Measurements from ENCODE around the gene ATG7.

ATG7 gene

DNA sequence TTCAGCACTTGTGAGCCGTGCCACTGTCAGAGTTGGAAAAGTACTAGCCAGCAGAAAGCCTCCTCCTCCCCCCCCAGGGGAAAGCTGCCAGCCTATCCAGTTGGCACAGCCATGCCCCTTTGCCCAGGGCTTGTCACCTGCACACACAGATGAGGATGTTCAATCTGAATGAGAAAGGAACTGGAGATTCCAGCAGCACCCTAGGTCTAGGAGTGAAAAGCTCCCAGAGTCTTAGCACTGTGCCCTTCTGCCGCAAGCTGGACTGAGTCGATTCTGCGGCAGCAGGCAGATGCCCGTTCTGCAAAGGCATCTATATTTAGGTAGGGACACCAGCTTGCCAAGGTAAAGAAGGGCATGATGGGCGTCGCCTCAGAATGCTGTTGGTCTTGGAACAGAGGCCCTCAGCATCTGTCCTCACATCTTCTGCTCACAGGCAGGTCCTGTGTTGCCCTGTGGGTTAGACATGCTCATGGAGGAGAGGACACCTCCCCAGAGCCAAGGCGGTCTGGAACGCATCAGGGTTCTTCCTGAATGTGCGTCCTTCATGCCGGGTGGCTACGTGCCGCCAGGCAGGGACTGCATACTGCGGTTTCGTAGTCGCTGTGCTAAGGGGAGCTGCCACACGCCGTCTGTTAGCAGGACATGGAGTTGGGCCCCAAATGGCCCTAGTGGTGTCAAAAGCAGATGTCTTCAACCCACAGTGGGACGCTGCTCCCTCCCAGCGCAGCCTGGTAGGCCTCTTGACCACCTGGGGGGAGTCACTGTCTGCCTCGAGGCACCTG lies 262.0 kb downstream of the ATG7 start:
- no peak for DNase-seq (ENCODE audit: extremely low read depth, low read depth)
- TF ChIP-seq, protein P1, sequence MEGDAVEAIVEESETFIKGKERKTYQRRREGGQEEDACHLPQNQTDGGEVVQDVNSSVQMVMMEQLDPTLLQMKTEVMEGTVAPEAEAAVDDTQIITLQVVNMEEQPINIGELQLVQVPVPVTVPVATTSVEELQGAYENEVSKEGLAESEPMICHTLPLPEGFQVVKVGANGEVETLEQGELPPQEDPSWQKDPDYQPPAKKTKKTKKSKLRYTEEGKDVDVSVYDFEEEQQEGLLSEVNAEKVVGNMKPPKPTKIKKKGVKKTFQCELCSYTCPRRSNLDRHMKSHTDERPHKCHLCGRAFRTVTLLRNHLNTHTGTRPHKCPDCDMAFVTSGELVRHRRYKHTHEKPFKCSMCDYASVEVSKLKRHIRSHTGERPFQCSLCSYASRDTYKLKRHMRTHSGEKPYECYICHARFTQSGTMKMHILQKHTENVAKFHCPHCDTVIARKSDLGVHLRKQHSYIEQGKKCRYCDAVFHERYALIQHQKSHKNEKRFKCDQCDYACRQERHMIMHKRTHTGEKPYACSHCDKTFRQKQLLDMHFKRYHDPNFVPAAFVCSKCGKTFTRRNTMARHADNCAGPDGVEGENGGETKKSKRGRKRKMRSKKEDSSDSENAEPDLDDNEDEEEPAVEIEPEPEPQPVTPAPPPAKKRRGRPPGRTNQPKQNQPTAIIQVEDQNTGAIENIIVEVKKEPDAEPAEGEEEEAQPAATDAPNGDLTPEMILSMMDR (IDR thresholded peaks at IDR 0.05; ENCODE audit: low read depth, low read length, missing control alignments) = no peak
- no peak overlapping the region for H3K4me3 ChIP-seq (replicated peaks; ENCODE audit: low read depth, low read length)

DNA sequence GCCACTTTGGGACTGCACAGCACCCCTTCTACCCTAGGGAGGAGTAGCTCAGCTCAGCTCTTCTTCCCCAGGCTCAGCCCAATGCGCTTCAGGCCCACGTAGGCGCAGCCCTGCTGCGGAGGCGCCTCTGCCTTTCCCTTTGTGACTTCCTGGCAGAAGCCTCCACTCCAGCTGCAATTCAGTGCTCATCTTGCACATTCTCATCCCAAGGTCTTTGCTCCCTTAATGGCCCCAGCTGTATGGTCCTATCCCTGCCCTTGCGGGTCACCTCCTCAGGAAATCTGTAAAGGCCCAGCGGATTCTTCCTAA lies 262.6 kb downstream of the ATG7 start:
- DNase-seq (ENCODE audit: extremely low read depth, low read depth) = no peak
- TF ChIP-seq, protein P1 (IDR thresholded peaks at IDR 0.05; ENCODE audit: low read depth, low read length, missing control alignments) = no peak
- H3K4me3 ChIP-seq (replicated peaks; ENCODE audit: low read depth, low read length) = no peak overlapping the region

DNA sequence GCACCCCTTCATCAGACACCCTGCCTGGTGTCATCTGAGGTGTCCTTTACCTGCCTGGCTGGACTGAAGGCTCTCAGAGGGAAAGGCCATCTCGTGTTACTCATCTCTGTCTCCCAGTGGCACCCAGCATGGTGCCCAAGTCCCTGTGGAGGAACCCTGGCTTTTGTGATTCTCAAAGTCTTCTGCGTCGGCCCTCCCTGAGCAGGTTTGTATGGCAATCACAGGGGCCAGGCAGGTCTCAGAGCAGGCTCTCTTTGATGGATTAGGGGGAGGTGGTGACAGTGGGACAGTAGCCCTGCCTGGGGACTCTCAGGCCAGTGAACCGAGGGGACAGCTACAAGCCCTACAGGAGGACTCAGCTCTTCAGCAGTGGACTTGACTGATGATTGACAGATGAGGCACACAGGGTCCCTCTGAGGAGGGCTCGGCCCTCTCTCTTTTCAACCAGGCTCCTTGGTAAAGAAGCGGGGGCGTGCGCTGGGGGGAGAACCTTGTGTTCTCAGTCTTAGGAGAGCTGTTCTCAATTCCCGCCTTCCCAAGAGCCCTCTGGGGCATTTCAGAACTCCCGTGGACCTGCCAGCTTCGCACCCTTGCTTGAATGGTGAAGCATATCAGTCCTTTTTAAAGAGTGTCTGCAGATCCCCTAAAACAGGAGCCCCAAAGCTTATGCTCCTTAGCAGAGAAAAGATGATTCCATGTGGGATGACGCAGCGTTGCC lies 263.2 kb downstream of the ATG7 start:
- no peak for DNase-seq (ENCODE audit: extremely low read depth, low read depth)
- no peak overlapping the region for H3K4me3 ChIP-seq (replicated peaks; ENCODE audit: low read depth, low read length)
- TF ChIP-seq, protein P1 (IDR thresholded peaks at IDR 0.05; ENCODE audit: low read depth, low read length, missing control alignments) = no peak

DNA sequence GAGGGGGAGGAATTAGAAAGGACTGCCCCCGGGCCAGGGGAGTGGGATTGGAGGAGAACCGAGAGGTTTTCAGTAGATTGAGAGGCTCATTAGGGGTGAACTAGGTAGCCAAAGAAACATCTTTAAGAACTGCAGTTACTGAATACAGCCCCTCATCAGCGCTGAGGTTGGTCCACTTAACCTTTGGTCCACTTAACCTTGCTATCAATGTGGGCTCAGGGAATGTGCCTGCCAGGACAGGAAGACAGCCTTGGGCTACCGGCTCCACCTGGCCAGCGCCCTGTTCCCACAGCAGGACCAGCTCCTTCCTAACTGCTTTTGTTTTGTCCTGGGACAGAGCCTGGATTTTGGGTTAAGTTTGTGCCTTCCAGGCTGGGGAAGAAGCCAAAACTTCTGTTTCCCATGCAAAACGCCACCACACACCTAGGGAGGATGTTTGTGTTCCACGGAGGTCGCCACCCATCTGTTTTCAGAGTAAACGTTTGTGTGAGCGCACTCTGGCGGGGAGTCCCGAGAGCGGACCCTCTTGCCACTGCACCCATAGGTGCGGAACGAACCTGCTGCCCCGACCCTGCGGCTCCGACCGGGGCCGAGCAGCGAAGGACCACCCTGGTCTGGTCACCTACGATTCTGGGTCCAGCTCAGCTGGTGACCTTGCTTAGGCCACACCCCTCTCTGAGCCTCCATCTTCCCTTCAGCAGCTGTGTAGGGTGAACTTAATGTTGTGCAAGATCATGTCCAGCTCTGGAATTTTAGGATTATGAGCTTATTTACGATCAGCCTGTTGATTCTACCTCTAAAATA lies 264.1 kb downstream of the ATG7 start:
- H3K4me3 ChIP-seq (replicated peaks; ENCODE audit: low read depth, low read length) = no peak overlapping the region
- TF ChIP-seq, protein P1 (IDR thresholded peaks at IDR 0.05; ENCODE audit: low read depth, low read length, missing control alignments) = no peak
- DNase-seq (ENCODE audit: extremely low read depth, low read depth) = no peak

DNA sequence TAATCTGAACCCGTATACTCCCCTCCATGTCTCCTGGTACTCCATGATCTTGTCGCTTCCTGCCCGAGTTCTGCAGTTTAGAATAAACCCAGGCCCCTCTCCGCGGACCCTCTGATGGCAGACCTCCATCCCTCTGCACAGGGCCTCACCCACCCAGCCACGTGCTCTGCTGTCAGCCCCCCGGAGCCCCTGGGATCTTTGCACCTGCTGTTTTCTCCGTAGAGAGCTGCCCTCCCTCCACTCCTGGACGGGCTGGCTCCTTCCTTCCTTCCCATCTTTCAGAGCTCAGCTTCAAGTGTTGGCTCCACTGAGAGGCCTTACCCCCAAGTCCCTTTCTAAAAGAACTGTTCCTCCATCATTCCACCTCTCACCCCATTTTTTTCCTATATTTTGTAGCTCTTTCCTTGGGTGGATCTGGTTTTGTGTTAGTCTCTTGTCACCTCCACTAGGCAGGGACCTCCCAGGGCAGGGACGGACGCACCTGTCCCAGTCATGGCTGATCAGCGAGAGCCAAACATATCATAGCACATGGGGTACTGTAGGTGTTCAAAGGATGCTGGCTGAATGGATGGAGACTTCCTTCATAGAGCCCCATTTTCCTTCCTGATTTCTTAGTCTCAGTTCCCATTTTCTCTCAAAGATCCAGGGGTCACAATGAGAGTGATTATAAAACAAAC lies 264.9 kb downstream of the ATG7 start:
- DNase-seq (ENCODE audit: extremely low read depth, low read depth) = no peak

DNA sequence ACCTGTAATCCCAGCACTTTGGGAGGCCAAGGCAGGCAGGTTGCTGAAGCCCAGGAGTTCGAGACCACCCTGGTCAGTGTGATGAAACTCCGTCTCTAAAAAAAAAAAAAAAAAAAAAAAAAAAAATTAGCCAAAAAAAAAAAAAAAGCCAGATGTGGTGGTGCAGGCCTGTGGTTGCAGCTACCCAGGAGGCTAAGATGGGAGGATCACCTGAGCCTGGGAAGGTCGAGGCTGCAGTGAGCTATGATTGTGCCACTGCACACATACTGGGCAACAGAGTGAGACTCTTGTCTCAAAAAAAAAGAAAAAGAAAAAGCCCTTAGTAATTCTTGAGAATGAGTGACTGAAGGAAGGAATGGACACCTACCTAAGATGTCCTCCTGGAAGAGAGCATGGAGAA lies 266.4 kb downstream of the ATG7 start:
- TF ChIP-seq, protein P1 (IDR thresholded peaks at IDR 0.05; ENCODE audit: low read depth, low read length, missing control alignments) = no peak
- DNase-seq (ENCODE audit: extremely low read depth, low read depth) = no peak
- no peak overlapping the region for H3K4me3 ChIP-seq (replicated peaks; ENCODE audit: low read depth, low read length)

More for the DNA sequence above, 264.9 kb downstream of the ATG7 start:
- no peak overlapping the region for H3K4me3 ChIP-seq (replicated peaks; ENCODE audit: low read depth, low read length)
- TF ChIP-seq, protein P1 (IDR thresholded peaks at IDR 0.05; ENCODE audit: low read depth, low read length, missing control alignments) = no peak
